Stimulated activated CD8-positive, alpha-beta memory T cell treated with anti-CD3 and anti-CD28 coated beads, Interleukin-7, amount 100 ng/mL, for 1 hour (primary cell): ENCODE measurements around the gene SNRPD2.
"Not testable (repeated sequence)": the region's sequence is repeated elsewhere in the genome, so short reads cannot be mapped to it uniquely, and the experiment has no call there.

Experiments used
- DNase-seq, 2 donors: peaks; one replicate each; pipeline ENCODE4 v3.0.0-alpha.2; 2020; ENCODE audit warnings: low read depth in 2 of 2

SNRPD2 gene

DNA sequence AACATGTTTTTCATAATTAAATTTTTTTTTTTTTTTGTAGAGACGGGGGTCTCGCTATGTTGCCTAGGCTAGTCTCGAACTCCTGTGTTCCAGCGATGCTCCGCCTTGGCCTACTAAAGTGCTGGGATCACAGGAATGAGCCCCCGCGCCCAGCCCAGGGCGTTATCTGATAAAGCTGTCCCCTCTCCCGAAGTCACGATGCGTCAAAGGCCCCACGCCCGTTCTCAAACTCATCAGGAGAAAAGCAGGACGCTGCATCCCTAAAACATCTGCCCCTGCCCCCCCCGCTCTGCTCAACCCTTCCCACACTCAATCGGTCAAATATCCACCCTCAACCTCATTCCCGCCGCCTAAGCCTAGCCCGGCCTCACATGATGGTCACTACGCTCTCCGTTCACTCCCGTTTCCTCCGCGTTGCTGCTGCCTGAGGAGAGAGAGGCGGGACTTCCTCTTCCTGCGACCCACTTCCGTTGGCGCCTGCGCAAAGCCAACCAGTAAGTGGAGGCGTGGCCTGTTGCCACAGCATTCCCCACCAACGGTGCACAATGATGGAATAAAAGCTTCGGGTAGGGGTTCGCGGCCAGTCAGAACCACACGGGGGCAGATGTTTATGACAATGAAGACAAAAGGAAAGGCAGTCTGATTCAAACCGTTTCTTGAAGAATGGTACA is at the start of gene SNRPD2:
SNRPD2 (minus strand) TSS at position 438 of the 671 bp plus-strand sequence; CDS start at position 373, 65 bp downstream.
- DNase-seq: peak; percentile 85 to 89

DNA sequence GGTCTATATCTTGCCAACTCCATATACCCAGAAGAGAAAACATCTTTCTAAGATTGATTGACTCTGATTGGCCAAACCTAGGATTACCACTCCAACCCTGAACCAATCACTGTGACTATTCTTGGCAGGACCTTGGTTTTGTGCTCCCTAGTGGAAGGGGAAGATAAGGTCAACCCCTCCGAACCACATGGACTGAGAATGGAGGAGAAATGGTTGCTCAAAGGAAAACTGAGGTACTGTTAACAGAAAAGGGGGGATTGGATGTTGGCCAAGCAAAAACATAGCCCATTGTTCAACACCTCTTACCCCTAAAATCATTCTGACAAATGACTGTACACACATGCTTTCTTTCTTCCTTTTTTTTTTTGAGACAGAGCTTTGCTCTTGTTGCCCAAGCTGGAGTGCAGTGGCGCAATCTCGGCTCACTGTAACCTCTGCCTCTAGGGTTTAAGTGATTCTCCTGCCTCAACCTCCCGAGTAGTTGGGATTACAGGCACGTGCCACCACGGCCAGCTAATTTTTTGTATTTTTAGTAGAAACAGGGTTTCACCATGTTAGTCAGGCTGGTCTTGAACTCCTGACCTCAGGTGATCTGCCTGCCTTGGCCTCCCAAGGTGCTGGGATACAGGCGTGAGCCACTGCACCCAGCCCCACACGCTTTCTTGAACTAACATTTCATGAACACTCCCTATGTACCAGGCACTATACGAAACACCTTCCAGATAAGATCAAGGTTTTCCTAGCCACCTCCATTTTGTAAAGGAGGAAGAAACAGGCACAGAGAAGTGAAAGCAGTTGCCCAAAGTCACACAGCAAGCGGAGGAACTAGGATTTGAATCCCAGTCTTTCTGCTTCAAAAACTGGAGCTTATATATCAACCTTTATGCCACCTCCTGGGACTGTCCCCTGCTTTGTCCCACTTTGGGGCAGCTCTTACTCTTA is 48.0 kb upstream of the SNRPD2 start:
- DNase-seq: no peak

DNA sequence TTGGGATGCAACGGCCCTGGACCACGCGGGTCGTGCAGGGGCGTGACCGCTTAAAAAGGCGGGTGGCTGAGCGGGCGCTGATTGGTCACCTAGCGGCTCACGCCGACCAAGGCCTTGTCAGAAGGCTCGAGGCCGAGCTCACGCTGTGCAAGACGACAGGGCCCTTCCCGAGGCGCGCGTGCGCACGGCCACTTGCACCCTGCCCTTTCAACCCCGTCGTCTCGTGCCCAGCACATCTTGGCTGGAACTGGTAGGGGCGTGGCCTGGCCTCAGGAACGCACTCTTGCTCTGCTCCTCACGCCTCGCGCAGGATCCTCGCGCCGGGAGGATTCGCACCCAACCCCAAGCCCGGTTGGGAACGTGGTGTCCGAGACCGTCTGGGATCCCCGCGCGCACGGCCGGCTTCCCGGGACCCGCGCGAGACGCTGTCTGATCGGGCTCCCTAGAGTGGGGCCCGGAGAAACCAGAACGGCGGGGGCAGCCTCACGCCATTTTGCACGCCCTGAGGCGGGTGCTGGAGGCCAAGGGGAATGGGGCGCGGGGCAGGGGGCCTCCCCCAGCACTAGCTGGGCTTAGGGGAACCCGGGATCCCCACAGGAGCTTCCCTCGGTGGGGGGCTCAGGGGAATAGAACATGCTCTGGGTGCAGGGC is 41.5 kb upstream of the SNRPD2 start, which contains the start of gene MEIOSIN:
MEIOSIN (plus strand) TSS at position 280 of the 651 bp plus-strand sequence. CDS start 1,938 bp downstream, outside the sequence.
- DNase-seq: no peak

DNA sequence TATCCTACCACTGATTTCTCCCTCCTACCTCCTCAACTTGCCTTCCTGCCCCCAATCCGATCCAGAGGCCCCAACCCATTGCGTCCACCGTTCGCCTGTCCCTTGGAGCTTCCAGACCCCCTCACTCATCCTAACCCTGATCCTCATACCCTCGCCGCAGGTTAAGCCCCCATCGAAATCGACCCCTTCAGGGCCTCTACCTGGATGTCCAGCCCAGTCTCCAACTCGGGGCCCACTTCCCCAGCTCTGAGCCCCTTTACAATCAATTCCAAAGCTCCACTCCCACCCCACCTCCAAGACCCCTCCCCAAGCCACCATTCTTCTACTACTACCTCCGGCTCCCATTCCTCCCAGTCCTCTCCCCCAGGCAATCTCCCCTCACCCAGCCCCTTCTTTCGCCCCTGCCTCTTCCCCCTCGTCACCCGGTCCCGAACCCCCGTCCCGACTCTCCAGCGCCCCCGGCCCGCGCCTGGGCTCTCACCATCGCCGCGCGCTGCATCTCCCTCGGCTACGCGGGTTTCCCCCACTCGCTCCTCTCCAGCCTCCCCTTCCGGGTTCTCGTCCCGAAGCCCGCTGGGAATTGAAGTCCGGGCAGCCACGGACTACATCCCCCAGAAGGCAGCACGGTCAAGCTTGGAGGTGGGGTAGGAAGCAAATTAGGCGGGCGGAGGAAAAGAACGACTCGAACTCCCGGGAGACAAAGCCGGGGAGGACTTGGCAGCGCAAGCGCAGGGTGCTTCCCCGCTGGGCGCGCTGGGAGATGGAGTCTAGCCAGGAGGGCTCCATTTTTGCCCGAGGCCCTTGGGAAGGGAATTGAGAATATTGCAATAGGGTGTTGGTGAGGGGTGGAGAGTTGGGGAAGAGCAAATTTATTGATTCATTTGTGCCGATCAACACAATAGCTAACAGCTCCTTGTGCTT is 38.9 kb upstream of the SNRPD2 start, which contains the start of gene FBXO46:
FBXO46 (minus strand) TSS at position 529 of the 921 bp plus-strand sequence. CDS start 17,401 bp downstream, outside the sequence.
- peak; percentile 82 to 84 for DNase-seq

DNA sequence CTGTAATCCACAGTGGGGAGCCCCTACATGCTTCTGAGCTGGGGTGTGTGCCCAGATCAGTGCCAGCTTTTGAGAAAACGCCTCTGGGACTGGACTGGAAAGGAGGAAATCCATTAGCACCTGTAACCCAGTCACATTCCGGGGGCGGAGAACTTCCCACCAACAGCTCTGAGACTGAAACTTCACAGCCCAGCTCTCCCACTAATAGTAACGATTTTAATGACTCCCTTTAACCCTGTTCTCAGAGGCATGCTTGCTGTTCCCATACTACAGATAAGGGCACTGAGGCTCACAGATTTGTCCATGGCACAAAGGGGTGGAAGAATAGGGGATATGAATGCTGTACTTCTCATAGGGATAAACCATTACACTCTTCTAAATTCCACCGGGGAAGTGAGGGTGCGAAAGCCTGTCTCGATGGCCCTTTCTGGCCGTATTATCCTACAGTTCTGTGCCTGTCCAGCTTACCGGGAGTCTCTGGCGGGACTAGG is 38.1 kb upstream of the SNRPD2 start:
- no peak for DNase-seq

DNA sequence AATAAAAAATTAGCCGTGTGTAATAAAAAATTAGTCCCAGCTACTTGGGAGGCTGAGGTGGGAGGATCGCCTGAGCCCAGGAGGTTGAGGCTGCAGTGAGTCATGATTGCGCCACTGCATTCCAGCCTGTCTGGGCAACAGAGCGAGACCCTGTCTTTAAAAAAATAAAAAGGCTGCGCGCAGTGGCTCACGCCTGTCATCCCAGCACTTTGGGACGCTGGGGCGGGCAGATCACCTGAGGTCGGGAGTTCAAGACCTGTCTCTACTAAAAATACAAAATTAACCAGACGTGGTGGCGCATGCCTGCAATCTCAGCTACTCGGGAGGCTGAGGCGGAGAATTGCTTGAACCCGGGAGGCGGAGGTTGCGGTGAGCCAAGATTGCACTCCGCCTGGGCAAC is 36.9 kb upstream of the SNRPD2 start:
- not testable (repeated sequence) for DNase-seq

DNA sequence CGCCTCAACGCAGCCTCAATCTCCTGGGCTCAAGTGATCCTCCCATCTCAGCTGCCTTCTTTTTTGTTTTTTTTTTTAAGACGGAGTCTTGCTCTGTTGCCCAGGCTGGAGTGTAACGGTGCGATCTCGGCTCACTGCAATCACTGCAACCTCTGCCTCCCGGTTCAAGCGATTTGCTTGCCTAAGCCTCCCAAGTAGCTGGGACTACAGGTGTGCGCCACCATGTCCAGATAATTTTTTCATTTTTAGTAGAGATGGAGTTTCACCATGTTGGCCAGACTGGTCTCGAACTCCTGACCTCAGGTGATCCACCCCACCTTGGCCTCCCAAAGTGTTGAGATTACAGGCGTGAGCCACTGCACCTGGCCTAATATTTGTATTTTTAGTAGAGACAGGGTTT is 28.3 kb upstream of the SNRPD2 start:
- not testable (repeated sequence) for DNase-seq

DNA sequence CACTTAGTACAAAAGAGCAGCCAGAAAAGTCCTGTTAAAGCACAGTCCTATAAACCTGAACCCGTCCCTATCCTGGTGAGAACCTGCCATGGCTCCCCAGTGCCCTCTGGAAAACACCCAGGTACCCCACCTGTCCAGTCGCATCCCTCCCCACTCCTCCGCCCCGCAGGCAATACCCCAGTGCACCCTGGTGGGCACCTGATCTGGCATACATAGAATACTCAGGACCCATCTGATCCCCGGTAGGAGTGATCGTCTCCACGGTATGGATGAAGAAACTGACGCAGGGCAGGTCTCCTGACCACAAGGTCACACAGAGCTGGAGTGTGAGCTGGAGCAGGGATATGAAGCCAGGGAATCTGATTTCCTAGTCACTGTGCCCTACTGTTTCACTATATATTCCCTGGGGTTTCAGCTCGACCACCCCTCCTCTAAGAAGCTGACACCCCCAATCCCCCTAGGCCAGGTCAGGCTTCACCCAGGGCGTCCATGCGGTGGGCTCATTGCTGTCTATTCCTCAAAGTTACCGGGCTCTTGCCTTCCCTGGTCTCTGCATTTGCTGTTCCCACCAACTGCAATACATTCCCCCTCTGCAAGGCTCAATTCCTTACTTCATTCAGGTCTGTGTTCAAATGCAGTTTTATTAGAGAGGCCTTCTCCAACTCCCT is 26.4 kb upstream of the SNRPD2 start:
- no peak for DNase-seq

DNA sequence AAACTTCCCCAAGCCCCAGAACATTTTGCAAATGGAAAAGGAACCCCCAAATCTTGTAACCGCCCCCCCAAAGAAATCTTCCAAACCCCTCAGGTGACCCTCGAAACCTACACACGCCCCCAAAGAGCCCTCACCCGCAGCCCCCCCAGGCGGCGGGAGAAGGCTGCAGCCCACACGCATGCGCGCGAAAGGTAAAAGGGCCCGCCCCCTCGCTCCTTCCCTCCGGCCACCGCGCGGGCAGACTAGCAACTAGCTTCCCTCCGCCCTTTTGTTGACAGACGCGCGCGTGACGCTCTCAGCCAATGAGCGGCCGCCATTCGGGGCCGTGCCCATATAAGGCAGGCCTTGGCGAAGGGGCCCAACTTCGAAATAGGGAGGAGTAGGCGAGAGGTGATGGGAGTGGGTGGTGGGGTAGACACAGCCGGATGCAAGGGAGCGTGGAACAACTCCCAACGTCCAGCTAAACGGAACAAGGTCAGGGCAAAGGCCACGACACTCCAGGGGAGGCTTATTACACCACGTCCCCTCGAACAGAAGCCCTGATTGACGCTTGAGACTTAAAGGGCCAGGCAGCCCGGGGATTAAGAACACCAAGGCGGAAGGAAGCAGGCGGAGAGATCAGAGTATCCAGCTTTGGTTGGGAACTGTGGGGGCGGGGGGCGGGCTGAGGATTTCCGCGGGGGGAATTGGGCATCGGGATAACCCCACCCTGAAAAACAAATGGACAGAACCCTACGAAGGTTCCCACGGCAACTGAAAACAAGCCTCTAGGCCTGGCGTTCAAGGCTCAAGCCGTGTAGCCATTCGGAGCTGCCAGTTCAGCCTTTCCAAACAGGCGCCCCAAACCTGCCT is 25.6 kb upstream of the SNRPD2 start:
- DNase-seq: peak; percentile 94 to 95

DNA sequence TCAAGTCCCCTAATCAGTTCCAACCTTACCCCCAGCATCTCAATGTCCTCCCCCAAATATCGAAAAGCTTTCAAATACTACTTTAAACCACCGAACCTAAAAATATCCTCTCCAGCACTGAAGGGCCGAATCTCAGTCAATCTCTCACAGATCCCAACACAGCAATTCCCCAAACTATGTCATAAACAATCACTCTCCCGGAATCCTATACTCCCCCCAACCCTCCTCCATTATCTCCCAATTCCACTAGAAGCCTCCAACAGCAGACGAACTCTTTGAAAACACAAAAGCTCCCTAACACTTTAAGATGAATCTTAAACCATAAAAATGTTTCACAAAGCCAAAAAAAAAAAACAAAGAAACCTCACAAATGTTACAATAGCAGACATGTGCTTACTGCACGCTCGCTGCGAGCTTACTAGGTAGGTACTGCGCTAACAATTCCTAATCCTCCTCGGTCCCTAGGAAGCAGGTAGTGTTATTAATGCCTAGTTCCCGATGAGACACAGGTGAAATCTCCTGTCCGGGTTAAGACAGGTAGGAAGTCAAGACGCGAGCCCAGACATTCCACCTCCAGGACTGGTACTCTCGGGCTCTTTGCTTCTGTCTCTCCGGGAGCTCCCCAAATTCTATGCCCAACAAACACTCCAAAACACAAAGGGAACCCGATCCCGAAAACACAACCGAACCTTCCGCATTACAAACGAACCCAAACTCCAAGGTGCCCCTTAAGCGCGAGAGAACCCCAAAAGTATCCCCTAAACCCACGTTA is 24.8 kb upstream of the SNRPD2 start:
- DNase-seq: no peak

DNA sequence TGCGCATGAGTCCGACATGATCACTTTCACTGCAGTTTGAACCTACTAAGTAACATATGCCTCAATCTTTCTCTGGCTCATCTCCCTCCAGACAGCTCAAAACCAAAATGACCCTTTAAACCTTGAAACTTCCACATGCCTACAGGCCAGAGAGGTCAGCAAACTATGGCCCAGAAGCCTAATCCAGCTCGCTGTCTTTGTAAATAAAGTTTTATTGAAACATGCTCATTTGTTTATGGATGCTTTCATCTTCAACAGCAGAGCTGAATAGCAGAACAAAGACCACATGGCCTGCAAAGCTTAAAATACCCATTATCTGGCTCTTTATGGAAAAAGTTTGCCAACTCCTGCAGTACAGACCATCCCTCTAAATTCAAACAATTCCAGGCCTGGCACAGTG is 23.4 kb upstream of the SNRPD2 start:
- no peak for DNase-seq

DNA sequence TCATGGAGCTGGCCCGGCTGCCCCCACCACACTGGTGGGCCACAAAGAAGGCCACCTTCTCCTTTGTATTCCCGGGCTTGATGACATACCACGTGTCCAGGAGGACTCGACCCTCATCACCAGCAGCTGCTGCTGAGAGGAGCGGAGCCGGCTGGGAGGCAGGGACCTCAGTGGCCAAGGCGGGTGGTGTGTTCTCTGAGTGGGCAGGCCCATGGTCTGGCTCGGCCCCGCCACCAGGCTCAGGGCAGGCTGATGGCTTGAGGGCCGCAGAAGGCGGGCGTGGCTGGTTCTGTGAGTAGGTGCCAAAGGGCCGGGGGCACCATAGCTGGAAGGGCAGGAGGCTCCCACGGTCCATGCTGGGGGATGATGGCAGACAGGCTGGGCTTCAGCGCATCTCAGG is 21.4 kb upstream of the SNRPD2 start:
- no peak for DNase-seq

DNA sequence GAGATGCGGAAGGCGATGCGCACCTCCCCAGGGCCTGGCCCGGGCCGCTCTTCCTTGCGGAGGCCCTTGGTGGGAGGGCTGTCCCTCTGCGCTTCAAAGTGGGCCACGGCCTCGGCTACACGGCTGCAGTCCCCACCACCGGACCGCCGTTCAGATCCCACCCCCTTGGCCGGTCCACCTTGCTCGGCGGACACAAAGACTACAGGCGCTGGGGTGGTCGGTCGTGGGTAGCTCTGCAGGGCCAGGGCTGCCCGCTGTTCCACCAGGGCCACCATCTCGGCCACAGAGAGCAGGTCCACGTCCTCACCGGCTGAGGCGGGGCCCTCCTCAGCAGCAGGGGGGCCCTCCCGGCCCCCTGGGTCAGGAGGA is 20.9 kb upstream of the SNRPD2 start:
- DNase-seq: no peak

DNA sequence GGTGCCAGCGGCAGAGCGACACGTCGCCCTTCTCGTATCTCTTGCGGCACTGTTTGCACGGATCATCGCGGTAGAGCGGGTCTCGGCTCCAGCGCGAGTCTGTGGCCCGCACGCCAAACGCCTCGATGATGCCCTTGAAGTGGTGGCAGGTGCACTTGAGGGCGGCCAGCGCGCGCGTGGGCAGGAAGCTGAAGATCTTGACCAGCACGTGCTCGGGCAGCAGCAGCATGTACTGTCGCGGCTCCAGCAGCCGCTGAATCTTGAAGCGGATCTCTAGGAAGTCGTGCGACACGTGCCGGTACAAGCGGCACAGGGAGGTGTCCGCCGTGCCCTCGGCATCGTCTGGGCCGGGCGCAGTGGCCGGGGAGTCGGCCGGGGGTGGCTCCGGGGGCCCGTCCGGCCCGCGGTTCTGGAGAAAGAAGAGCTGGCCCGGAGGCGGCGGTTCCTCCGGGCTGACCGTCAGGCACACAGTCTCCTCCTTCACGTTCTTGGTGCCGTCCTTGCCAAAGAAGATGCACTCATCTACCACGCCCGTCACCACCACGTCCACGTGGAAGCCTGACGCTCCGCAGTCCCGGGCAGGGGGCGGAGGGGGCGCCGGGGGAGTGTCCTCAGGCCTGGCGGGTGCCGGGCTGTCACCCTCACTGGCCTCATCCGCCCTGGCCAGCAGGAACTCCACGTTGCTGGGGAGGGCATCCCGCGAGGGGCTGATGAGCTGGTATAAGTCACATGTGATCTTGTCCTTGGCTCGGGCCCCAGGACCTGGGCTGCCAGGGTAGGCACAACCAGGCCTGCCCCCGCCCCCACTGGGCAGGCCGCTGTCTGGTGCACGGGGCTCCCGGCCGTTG is 20.3 kb upstream of the SNRPD2 start:
- no peak for DNase-seq

DNA sequence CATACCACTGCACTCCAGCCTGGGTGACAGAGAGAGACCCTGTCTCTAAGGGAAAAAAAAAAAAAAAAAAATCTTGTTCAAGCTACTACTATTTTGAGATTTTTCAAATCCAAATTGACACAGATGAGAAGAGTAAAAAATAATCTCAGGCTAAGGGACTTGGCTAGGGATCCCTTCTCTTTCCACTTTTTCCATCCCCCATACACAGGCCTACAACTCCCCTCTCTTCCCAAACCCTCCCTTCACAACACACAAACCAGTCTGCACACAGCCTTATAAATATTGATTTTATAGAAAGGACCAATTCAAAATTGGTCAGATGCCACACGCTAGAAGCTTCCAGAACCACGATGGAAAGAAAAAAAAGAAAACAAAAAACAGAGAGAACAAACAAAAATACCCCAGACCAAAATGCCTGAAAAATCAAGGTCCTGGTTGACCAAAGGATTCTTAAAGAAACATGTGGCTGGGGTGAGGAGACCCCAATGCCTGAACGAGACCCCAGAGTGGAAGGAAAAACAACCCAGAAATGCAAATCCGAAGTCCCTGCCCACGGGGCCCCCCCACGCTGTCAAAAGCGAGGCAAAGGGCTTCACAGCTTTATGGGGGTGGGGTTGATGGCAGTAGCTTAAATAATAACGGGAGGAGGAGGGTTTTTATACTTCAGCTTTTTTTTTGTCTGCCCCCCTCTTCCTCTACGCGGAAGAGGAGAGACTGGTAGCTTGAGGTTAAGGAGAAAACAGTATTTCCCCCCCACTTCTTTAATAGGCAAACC is 18.8 kb upstream of the SNRPD2 start:
- DNase-seq: no peak

DNA sequence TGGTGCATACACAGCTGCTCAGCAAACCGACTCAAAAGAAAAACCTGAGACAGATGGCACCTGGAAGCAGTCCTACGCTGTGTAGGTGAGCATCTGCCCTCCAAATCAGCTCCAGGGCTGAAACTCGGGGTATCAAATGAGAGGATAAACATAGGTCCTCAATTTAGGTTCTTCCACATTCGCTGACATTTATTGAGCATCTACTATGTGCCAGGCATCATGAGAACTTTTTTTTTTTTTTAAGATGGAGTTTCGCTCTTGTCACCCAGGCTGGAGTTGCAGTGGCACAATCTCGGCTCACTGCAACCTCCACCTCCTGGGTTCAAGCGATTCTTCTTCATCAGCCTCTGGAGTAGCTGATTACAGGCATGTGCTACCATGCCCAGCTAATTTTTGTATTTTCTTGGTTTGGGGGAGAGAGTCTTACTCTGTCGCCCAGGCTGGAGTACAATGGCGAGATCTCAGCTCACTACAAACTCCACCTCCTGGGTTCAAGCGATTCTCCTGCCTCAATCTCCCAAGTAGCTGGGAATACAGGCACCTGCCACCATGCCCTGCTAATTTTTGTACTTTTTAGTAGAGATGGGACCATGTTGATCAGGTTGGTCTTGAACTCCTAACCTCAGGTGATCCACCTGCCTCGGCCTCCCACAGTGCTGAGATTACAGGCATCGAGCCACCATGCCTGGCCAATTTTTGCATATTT is 14.1 kb upstream of the SNRPD2 start:
- DNase-seq: no peak
